Motor neuron (in vitro differentiated cells): ENCODE measurements around the gene ASS1. TPM values are rescaled to one million over a fixed set of nuclear protein-coding genes. Genes with fewer than 3 reads are reported as not detected.

Experiments used
- ATAC-seq, 8 experiments: fragments of 200-7000 bp; cut with Tn5 transposase; replicated peaks in 6 of 8; 2 replicates each; pipeline ENCODE4 v1.8.0; 2021; ENCODE audit warnings: mild to moderate bottlenecking in 8 of 8, moderate library complexity in 8 of 8
- H3K27ac ChIP-seq, 2 donors: fragments of 250-450 bp; sonication (Bioruptor Pico); 2 replicates each; pipeline ENCODE4 v1.9.0; 2021; ENCODE audit warnings: antibody characterized with exemption in 2 of 2, mild to moderate bottlenecking in 2 of 2, moderate library complexity in 1 of 2
- H3K4me1 ChIP-seq, 2 donors: fragments of 250-450 bp; sonication (Bioruptor Pico); replicated peaks in 1 of 2; 2 replicates each; pipeline ENCODE4 v1.6.1; 2021; ENCODE audit warnings: antibody characterized with exemption in 2 of 2, mild to moderate bottlenecking in 2 of 2, moderate library complexity in 1 of 2
- H3K4me3 ChIP-seq, 5 donors: fragments of 250-450 bp; sonication (Bioruptor Pico); 2 replicates each; pipeline ENCODE4 v1.9.0; 2021; ENCODE audit warnings: antibody characterized with exemption in 5 of 5, mild to moderate bottlenecking in 5 of 5, moderate library complexity in 4 of 5
- WGBS, 10 experiments: fragments of 450-650 bp; shearing (Covaris generic); methylation state at CpG; one replicate each; pipeline ENCODE4 v1.0.0; 2022; 5-methylcytosine and 5-hydroxymethylcytosine counted together
- in situ Hi-C, 9 experiments: fragments of 400-800 bp; cut with MboI; loops; one replicate each; pipeline ENCODE4 v1.15.0; 2021; ENCODE audit warnings: low sequenced_read_pairs in 9 of 9, low pct_unique_long_range_greater_than_20kb in 2 of 9; ENCODE audit not compliant: unreplicated experiment in 9 of 9
- total RNA-seq, 8 experiments: library from RNA; unstranded; fragments of 300-600 nt; gene quantifications; 2 replicates each; pipeline versions ENCODE4 v1.2.3 to v1.2.4, GENCODE V29; 2022

Gene ASS1
- total RNA-seq, 8 experiments from 2014 or later = 12.0 to 412 (median 86.3) TPM

- WGBS, 10 experiments = 71 to 80% (median 75%) methylated on average over 1 to 9 of the region's 22 CpGs; no CpG with 5 or more reads in 6 of the 10 experiments
- in situ Hi-C loops = loop anchor here in 7 of 9 experiments (10.0 to 25.0 kb wide), 3 partner anchors 141 to 223 kb away; partner anchors contain the start of gene EXOSC2 (in 4 of the 7)
- Histone ChIP-seq H3K4me3 (no peak overlapping the region), H3K4me1 (peaks cover 32 to 33% of the 10 kb centered on the region in 2 donors), H3K27ac (no peak overlapping the region)
- ATAC-seq = no peak
Observed at GRCh38 chr9:130463763-130464745, 19.3 kb downstream of the ASS1 start.

- no peak overlapping the region for H3K4me3 ChIP-seq
- peaks cover 32 to 33% of the 10 kb centered on the region in 2 donors for H3K4me1 ChIP-seq
- in situ Hi-C loops = loop anchor here in 7 of 9 experiments (10.0 to 25.0 kb wide), 3 partner anchors 139 to 222 kb away; partner anchors contain the start of gene EXOSC2 (in 4 of the 7)
- no peak overlapping the region for H3K27ac ChIP-seq
- ATAC-seq = no peak
- 20 to 100% (median 100%) methylated on average over 1 to 6 of the region's 16 CpGs; no CpG with 5 or more reads in 2 of the 10 experiments for WGBS, 10 experiments
Observed at GRCh38 chr9:130465383-130466096, 20.8 kb downstream of the ASS1 start.

- WGBS, 10 experiments = 20% methylated on average over 1 of the region's 20 CpGs; no CpG with 5 or more reads in 9 of the 10 experiments
- Histone ChIP-seq H3K4me1 (peaks cover 37 to 40% of the 10 kb centered on the region in 2 donors), H3K4me3 (no peak overlapping the region), H3K27ac (peak overlapping the region; percentile 35 to 56)
- in situ Hi-C loops = loop anchor here in 7 of 9 experiments (10.0 to 25.0 kb wide), 3 partner anchors 138 to 221 kb away; partner anchors contain the start of gene EXOSC2 (in 4 of the 7)
- peak in 5 of 8 experiments; percentile 63 to 72 (median 67) for ATAC-seq
Observed at GRCh38 chr9:130466537-130467217, 21.9 kb downstream of the ASS1 start.

GRCh38 chr9:130467316-130467715 lies 22.6 kb downstream of the ASS1 start:
- Histone ChIP-seq H3K4me3 (no peak overlapping the region), H3K4me1 (peaks cover 43 to 46% of the 10 kb centered on the region in 2 donors), H3K27ac (peak overlapping the region; percentile 35 to 56)
- 0 to 100% (median 11%) methylated on average over 1 to 11 of the region's 13 CpGs; no CpG with 5 or more reads in 2 of the 10 experiments for WGBS, 10 experiments
- ATAC-seq = peak in 5 of 8 experiments; percentile 65 to 76 (median 73)
- in situ Hi-C loops = loop anchor here in 7 of 9 experiments (10.0 to 25.0 kb wide), 3 partner anchors 137 to 220 kb away; partner anchors contain the start of gene EXOSC2 (in 4 of the 7)

- in situ Hi-C loops = loop anchor here in 7 of 9 experiments (10.0 to 25.0 kb wide), 3 partner anchors 136 to 219 kb away; partner anchors contain the start of gene EXOSC2 (in 4 of the 7)
- ATAC-seq = no peak
- WGBS, 10 experiments = 40 to 66% (median 50%) methylated on average over 1 to 4 of the region's 4 CpGs; no CpG with 5 or more reads in 5 of the 10 experiments
- H3K4me1 ChIP-seq = peaks cover 56 to 59% of the 10 kb centered on the region in 2 donors
- H3K4me3 ChIP-seq = no peak overlapping the region
- H3K27ac ChIP-seq = no peak overlapping the region
Observed at GRCh38 chr9:130468566-130468965, 23.8 kb downstream of the ASS1 start.

- H3K27ac ChIP-seq = no peak overlapping the region
- peaks cover 66 to 69% of the 10 kb centered on the region in 2 donors for H3K4me1 ChIP-seq
- in situ Hi-C loops = loop anchor here in 4 of 9 experiments (10.0 to 25.0 kb wide), 2 partner anchors 55 to 217 kb away; partner anchors contain the start of gene EXOSC2 (in 4 of the 4)
- WGBS, 10 experiments = 83 to 100% (median 100%) methylated on average over 1 of the region's 10 CpGs; no CpG with 5 or more reads in 7 of the 10 experiments
- ATAC-seq = no peak
- no peak overlapping the region for H3K4me3 ChIP-seq
Observed at GRCh38 chr9:130470269-130470668, 25.5 kb downstream of the ASS1 start.

GRCh38 chr9:130470950-130471349 lies 26.2 kb downstream of the ASS1 start:
- peaks cover 62 to 63% of the 10 kb centered on the region in 2 donors for H3K4me1 ChIP-seq
- no peak overlapping the region for H3K4me3 ChIP-seq
- 60 to 100% (median 96%) methylated on average over 3 to 4 of the region's 12 CpGs; no CpG with 5 or more reads in 7 of the 10 experiments for WGBS, 10 experiments
- no peak for ATAC-seq
- no peak overlapping the region for H3K27ac ChIP-seq
- in situ Hi-C loops = loop anchor here in 4 of 9 experiments (10.0 to 25.0 kb wide), 2 partner anchors 54 to 216 kb away; partner anchors contain the start of gene EXOSC2 (in 4 of the 4)

- in situ Hi-C loops = loop anchor here in 4 of 9 experiments (10.0 to 25.0 kb wide), 2 partner anchors 53 to 216 kb away; partner anchors contain the start of gene EXOSC2 (in 4 of the 4)
- no peak overlapping the region for H3K27ac ChIP-seq
- H3K4me1 ChIP-seq = peaks cover 62 to 63% of the 10 kb centered on the region in 2 donors
- WGBS, 10 experiments = no CpG with 5 or more reads among the region's 20 CpGs
- peak in 5 of 8 experiments; percentile 31 to 57 (median 36) for ATAC-seq
- no peak overlapping the region for H3K4me3 ChIP-seq
Observed at GRCh38 chr9:130471411-130472183, 26.8 kb downstream of the ASS1 start.

GRCh38 chr9:130472184-130472705 lies 27.5 kb downstream of the ASS1 start:
- in situ Hi-C loops = loop anchor here in 4 of 9 experiments (10.0 to 25.0 kb wide), 2 partner anchors 53 to 215 kb away; partner anchors contain the start of gene EXOSC2 (in 4 of the 4)
- WGBS, 10 experiments = no CpG with 5 or more reads among the region's 19 CpGs
- peak in 2 of 8 experiments; percentile 1 to 3 for ATAC-seq

GRCh38 chr9:130473009-130473408 lies 28.2 kb downstream of the ASS1 start:
- H3K4me1 ChIP-seq = peaks cover 48 to 52% of the 10 kb centered on the region in 2 donors
- H3K27ac ChIP-seq = no peak overlapping the region
- no peak for ATAC-seq
- H3K4me3 ChIP-seq = no peak overlapping the region
- in situ Hi-C loops = loop anchor here in 4 of 9 experiments (10.0 to 25.0 kb wide), 2 partner anchors 52 to 214 kb away; partner anchors contain the start of gene EXOSC2 (in 4 of the 4)
- WGBS, 10 experiments = 29 to 90% (median 80%) methylated on average over 1 to 5 of the region's 6 CpGs; no CpG with 5 or more reads in 6 of the 10 experiments

More at GRCh38 chr9:130472184-130472705, 27.5 kb downstream of the ASS1 start:
- no peak overlapping the region for H3K4me3 ChIP-seq
- peaks cover 55 to 58% of the 10 kb centered on the region in 2 donors for H3K4me1 ChIP-seq
- H3K27ac ChIP-seq = no peak overlapping the region
